Articular chondrocyte of knee joint (primary cell): ENCODE measurements around the gene WNT7A. TPM values are rescaled to one million over a fixed set of nuclear protein-coding genes. Genes with fewer than 3 reads are reported as not detected.

Experiments
- total RNA-seq: library from RNA; depleted of rRNA; stranded (reverse); fragments of >200 nt; gene quantifications from 2 replicates; pipeline ENCODE4 v1.2.3, GENCODE V29; 2012

WNT7A gene
- not detected in 2 replicates for total RNA-seq

DNA sequence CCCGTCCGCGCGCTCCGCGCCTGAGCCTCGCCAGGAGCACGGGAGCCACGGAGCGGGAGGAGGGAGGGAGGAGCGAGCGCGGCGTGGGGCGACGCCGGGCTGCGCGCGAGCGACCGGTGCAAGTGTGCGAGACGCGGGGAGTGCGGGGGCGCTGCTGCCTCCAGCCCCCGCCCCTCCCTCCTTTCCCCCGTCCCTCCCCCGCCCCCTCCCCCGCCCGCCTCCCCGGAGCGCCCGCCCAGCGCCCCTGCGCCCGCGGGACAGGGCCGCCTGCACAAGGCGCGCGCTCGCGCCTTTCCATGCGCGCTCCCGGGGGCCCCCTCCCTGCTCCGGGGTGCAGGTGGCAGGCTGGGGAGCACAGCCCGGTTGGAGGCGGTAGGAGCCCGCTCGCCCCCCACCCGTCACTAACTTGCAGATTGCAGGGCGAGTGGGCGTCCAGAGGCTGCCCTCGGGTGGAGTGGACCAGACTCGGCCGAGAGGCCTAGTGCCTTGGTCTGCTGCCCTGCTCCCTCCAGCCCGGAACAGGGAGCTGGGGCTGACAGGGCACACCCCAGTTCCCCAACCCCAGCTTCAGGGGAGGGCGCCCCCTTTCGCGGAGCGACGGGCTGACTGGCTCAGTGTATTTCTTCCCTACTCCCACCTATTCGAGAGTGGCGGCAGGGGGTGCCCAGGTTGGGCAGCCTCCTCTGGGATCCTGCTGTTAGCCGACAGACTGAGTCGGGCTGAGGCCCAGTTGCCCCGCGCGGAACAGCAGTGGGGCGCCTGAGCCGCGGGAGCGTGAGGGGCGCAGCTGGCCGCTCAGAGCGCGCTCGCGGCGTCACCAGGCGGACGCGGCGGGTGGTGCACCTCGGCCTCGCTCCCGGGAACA lies at the start of gene WNT7A:
Gene WNT7A, minus strand, starts transcription at position 126 of the 865 bp plus-strand sequence. CDS start 255 bp downstream, outside the sequence.

Other genes starting within 250 kb of the WNT7A start
- gene CHCHD4, start 244.8 kb upstream of the WNT7A start, total RNA-seq, result 10.7 and 11.4 TPM in 2 replicates
- gene TMEM43, start 245.0 kb upstream of the WNT7A start, total RNA-seq, result 172 and 185 TPM in 2 replicates